ENCODE results near the gene FOXK1.

DNA sequence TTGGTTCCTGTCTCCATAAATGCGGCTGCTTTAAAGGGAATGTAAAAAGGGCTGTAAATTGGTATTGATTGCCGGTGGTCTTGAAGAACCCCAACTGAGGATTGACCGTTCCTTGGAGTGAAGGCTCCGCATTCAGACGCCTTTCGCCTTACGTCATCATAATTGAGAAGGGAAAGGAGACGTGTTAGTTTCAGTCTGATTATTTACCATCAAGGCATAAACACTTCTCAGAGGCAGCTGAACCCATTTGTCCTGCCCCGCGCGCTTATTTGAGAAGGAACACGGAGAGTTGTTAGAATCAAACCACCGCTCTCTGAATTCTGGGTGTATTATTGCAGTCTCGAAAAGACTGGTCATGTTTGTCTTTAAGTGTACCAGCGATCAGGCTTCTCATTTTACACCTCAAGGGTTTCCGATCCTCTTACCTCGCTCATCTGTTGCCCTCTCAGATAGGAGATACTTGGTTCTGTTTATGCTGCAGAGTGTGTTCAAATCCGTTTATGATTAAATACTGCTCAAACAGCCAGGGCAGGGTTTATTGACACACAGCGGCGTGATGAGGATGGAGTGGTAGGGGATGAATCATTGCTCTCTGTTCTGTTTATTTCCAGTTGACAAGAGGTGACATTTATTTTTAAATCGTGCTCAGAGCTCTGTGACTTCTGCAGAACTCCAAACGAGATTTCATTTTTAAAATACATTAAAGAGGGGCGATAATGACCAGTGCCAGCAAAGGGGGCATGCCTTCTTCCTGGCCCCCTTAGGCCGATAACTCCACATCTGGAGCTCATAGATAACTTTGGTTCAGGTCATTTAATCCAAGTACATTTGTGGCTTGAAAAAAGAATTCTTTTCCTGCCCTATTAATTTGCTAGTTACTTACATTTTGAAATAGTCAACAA lies 30.4 kb downstream of the FOXK1 start:
- TF ChIP-seq, protein P1, sequence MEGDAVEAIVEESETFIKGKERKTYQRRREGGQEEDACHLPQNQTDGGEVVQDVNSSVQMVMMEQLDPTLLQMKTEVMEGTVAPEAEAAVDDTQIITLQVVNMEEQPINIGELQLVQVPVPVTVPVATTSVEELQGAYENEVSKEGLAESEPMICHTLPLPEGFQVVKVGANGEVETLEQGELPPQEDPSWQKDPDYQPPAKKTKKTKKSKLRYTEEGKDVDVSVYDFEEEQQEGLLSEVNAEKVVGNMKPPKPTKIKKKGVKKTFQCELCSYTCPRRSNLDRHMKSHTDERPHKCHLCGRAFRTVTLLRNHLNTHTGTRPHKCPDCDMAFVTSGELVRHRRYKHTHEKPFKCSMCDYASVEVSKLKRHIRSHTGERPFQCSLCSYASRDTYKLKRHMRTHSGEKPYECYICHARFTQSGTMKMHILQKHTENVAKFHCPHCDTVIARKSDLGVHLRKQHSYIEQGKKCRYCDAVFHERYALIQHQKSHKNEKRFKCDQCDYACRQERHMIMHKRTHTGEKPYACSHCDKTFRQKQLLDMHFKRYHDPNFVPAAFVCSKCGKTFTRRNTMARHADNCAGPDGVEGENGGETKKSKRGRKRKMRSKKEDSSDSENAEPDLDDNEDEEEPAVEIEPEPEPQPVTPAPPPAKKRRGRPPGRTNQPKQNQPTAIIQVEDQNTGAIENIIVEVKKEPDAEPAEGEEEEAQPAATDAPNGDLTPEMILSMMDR (IDR thresholded peaks at IDR 0.05; ENCODE audit: low read depth, low read length) = no peak
- no peak for TF ChIP-seq EZH2phosphoT487 (IDR thresholded peaks at IDR 0.05; ENCODE audit: low read depth)
